Measurements from ENCODE around the gene ANTKMT. TPM values are rescaled to one million over a fixed set of nuclear protein-coding genes. Genes with fewer than 3 reads are reported as not detected.
A peak's percentile ranks its signal among the peaks of the same experiment; 100 is the strongest.

ANTKMT gene
- total RNA-seq, 4 donors from 2014 or later = 23.5 to 46.2 (median 31.0) TPM

- Histone ChIP-seq H3K27ac (peak overlapping the region in 3 of 4 donors; percentile 88 to 89 (median 89)), H3K27me3 (peaks cover 29% of the 10 kb centered on the region), H3K36me3 (peaks cover 0 to 12% of the 10 kb centered on the region in 2 donors), H3K4me3 (peak overlapping the region; percentile 48 to 82), H3K9me3 (no peaks in the 10 kb centered on the region), H3K4me1 (peaks cover 0 to 55% (median 20%) of the 10 kb centered on the region in 3 donors)
- no peak for ATAC-seq
- TF ChIP-seq POLR2AphosphoS5 (IDR thresholded peaks at IDR 0.05) = no peak
- TF ChIP-seq, protein P1, sequence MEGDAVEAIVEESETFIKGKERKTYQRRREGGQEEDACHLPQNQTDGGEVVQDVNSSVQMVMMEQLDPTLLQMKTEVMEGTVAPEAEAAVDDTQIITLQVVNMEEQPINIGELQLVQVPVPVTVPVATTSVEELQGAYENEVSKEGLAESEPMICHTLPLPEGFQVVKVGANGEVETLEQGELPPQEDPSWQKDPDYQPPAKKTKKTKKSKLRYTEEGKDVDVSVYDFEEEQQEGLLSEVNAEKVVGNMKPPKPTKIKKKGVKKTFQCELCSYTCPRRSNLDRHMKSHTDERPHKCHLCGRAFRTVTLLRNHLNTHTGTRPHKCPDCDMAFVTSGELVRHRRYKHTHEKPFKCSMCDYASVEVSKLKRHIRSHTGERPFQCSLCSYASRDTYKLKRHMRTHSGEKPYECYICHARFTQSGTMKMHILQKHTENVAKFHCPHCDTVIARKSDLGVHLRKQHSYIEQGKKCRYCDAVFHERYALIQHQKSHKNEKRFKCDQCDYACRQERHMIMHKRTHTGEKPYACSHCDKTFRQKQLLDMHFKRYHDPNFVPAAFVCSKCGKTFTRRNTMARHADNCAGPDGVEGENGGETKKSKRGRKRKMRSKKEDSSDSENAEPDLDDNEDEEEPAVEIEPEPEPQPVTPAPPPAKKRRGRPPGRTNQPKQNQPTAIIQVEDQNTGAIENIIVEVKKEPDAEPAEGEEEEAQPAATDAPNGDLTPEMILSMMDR (IDR thresholded peaks at IDR 0.05) = no peak
- no peak for TF ChIP-seq EP300 (IDR thresholded peaks at IDR 0.05)
- TF ChIP-seq POLR2A (IDR thresholded peaks at IDR 0.05) = no peak
- no CpG with 5 or more reads among the region's 51 CpGs for WGBS, 2 donors (ENCODE audit: low coverage in 1 of 2)
Measured at GRCh38 chr16:721765-722540, 1.0 kb downstream of the ANTKMT start.

DNA sequence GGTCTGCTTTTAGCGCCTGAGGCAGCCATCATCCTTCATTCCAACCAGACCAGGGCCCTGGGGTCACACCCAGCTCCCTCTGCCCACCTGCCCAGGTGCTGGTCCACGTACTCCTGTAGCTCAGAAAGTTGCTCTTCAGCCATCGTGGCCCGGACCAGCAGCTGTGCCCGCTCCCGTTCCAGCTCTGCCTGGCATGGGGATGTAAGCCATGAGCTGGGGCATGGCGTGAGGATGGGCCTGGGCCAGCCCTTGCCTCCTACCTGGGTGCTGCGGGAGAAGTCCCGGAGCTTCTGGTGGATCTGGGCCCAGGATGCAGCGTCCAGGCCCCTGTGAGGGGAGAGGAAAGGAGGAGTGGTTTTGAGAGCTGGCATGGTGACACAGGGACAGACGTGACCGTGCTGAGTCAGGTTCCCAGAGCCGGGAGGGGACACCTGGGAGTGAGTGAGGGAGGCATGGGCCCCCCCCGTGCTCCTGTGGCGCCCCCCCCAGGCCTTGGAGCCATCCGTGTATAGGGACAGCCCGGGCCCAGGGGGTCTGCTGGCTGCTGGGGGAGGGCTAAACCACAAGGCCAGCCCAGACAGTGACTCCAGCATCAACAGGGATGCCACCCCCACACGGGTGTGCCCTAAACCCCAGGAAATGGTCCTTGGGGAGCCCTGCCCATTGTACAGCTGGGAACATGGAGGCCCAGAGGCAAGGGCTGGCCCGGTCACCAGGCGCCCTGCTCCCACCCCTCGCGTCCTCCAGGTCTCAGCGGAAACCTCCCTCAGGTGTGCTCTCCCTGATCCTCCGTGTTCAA lies 2.1 kb downstream of the ANTKMT start:
- 50% methylated on average over 2 of the region's 24 CpGs; no CpG with 5 or more reads in 1 of the 2 donors for WGBS, 2 donors (ENCODE audit: low coverage in 1 of 2)
- Histone ChIP-seq H3K27me3 (peaks cover 40% of the 10 kb centered on the region), H3K27ac (no peak overlapping the region), H3K9me3 (no peaks in the 10 kb centered on the region), H3K4me1 (peaks cover 0 to 57% (median 27%) of the 10 kb centered on the region in 3 donors), H3K4me3 (no peak overlapping the region), H3K36me3 (peaks cover 0 to 8% of the 10 kb centered on the region in 2 donors)
- no peak for ATAC-seq
- TF ChIP-seq POLR2AphosphoS5 (IDR thresholded peaks at IDR 0.05) = no peak
- TF ChIP-seq POLR2A (IDR thresholded peaks at IDR 0.05) = no peak
- no peak for TF ChIP-seq EP300 (IDR thresholded peaks at IDR 0.05)
- TF ChIP-seq, protein P1 (IDR thresholded peaks at IDR 0.05) = no peak

DNA sequence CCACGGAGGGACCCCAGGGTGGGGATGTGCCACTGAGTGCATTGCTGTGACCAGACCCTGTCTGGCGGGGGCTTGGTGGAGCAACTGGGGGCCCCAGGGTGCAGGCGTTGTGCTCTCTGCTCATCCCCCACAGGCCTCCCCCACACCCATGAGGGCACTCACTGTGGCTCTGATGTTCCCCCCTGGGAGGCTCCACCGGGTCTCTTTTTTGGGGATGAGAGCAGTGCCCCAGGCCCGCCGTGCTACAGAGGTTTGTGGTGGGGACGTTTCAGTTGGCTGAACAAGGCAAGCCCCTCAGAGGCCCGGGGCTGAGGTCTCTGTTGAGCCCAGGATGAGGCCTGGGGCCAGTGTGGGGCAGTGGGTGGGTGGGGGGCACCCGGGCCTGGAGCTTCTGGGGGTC lies 2.7 kb downstream of the ANTKMT start:
- Histone ChIP-seq H3K4me3 (no peak overlapping the region), H3K9me3 (no peaks in the 10 kb centered on the region), H3K4me1 (peaks cover 0 to 63% (median 33%) of the 10 kb centered on the region in 3 donors), H3K36me3 (peaks cover 0 to 8% of the 10 kb centered on the region in 2 donors), H3K27me3 (peaks cover 47% of the 10 kb centered on the region), H3K27ac (no peak overlapping the region)
- WGBS, 2 donors (ENCODE audit: low coverage in 1 of 2) = no CpG with 5 or more reads among the region's 9 CpGs
- TF ChIP-seq POLR2AphosphoS5 (IDR thresholded peaks at IDR 0.05) (no peak), EP300 (IDR thresholded peaks at IDR 0.05) (no peak), POLR2A (IDR thresholded peaks at IDR 0.05) (no peak)
- TF ChIP-seq, protein P1 (IDR thresholded peaks at IDR 0.05) = no peak
- ATAC-seq = no peak

DNA sequence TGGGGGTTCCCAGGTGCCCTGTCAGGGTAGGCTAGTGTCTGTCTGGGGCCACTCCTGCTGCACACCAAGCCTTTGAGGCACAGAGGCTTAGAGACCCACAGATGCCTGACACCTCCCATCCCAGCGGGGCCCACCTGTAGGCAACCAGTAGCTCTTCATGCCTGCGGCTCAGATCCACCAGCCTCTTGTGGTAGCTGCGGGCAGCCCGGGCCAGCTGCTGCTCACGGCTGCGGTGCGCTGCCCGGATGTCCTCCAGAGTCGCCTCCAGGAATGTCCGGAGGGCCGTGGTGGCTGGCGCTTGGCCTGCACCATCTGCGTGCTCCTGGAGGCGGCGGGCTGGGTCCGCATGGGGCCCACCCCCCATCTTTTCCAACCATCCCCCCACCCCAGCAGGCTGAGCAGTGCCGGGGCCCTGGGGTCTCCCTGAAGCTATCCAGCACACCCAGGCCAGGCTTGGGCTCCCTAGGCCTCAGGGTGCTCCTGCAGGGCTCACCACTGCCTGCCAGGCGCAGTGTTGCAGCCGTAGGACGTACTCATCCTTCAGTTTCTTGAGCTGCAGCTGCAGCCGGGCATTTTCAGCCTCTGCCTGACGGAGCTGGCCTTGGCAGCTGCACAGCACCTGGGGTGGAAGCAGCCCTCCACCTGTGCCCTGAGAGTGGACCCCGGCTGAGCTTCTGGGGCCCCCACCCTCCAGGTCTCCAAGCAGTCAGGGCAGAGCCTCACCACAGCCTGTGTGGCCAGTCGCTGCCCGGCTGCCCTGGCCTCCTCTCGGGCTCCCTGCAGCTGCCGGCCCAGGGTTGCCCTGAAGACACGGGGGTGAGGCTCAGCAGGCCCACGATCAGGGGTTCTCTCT lies 3.5 kb downstream of the ANTKMT start:
- peaks cover 54% of the 10 kb centered on the region for H3K27me3 ChIP-seq

More for the DNA sequence above, 3.5 kb downstream of the ANTKMT start:
- Histone ChIP-seq H3K9me3 (no peaks in the 10 kb centered on the region), H3K4me3 (no peak overlapping the region), H3K27ac (no peak overlapping the region), H3K36me3 (peaks cover 0 to 9% of the 10 kb centered on the region in 2 donors), H3K4me1 (peaks cover 0 to 64% (median 34%) of the 10 kb centered on the region in 3 donors)
- TF ChIP-seq POLR2A (IDR thresholded peaks at IDR 0.05) (no peak), POLR2AphosphoS5 (IDR thresholded peaks at IDR 0.05) (no peak), EP300 (IDR thresholded peaks at IDR 0.05) (no peak)
- TF ChIP-seq, protein P1 (IDR thresholded peaks at IDR 0.05) = no peak
- 20% methylated on average over 1 of the region's 29 CpGs; no CpG with 5 or more reads in 1 of the 2 donors for WGBS, 2 donors (ENCODE audit: low coverage in 1 of 2)
- no peak for ATAC-seq

Measured in gastroesophageal sphincter (tissue), 4 donors.